OCI-LY1 (cell line): Measurements from ENCODE around the gene GRK5.

ENCODE experiments used
- H2AFZ ChIP-seq: fragments of 200-600 bp; sonication (generic), shearing (Covaris generic); 2 replicates; pipeline ENCODE4 v1.6.0; 2014; ENCODE audit warnings: antibody characterized with exemption, mild to moderate bottlenecking, low read length
- H3F3A ChIP-seq: fragments of 200-600 bp; sonication (generic), shearing (Covaris generic); 2 replicates; pipeline ENCODE4 v1.6.0; 2014; ENCODE audit warnings: mild to moderate bottlenecking, antibody characterized with exemption, low read length, moderate library complexity; ENCODE audit not compliant: insufficient read depth
- H3K27ac ChIP-seq: fragments of 200-600 bp; sonication (generic); 2 replicates; pipeline ENCODE4 v1.5.1; 2014; ENCODE audit warnings: low read length, mixed run types, mild to moderate bottlenecking, low read depth; ENCODE audit not compliant: poor library complexity, severe bottlenecking
- H3K27me3 ChIP-seq: fragments of 200-600 bp; sonication (generic); 2 replicates; pipeline ENCODE4 v1.6.0; 2014; ENCODE audit warnings: antibody characterized with exemption, mild to moderate bottlenecking, low read length, moderate library complexity; ENCODE audit not compliant: insufficient read depth
- H3K36me3 ChIP-seq: fragments of 200-600 bp; sonication (generic); 2 replicates; pipeline ENCODE4 v1.6.1; 2014; ENCODE audit warnings: mild to moderate bottlenecking, antibody characterized with exemption, low read length, moderate library complexity, mixed read lengths; ENCODE audit not compliant: insufficient read depth
- H3K4me1 ChIP-seq: fragments of 200-600 bp; sonication (generic); 2 replicates; pipeline ENCODE4 v1.5.1; 2014; ENCODE audit warnings: mild to moderate bottlenecking, low read length, moderate library complexity; ENCODE audit not compliant: insufficient read depth, severe bottlenecking
- H3K4me2 ChIP-seq: fragments of 200-600 bp; sonication (generic), shearing (Covaris generic); 2 replicates; pipeline ENCODE4 v1.6.1; 2014; ENCODE audit warnings: low read length
- H3K4me3 ChIP-seq: fragments of 200-600 bp; sonication (generic); 2 replicates; pipeline ENCODE4 v1.5.1; 2014; ENCODE audit warnings: low read length, low read depth, mild to moderate bottlenecking, mixed read lengths; ENCODE audit not compliant: poor library complexity, severe bottlenecking
- H3K79me2 ChIP-seq: fragments of 200-600 bp; shearing (Covaris generic); 2 replicates; pipeline ENCODE4 v1.6.1; 2016; ENCODE audit warnings: mixed run types, low read length, mixed read lengths; ENCODE audit not compliant: insufficient read depth
- H3K9ac ChIP-seq: fragments of 200-600 bp; sonication (generic), shearing (Covaris generic); 2 replicates; pipeline ENCODE4 v1.6.1; 2014; ENCODE audit warnings: mild to moderate bottlenecking, low read length, mixed read lengths
- H3K9me2 ChIP-seq: fragments of 200-600 bp; sonication (generic), shearing (Covaris generic); 2 replicates; pipeline ENCODE4 v1.6.1; 2014; ENCODE audit warnings: low read depth, mild to moderate bottlenecking, low read length, mixed read lengths
- H3K9me3 ChIP-seq: fragments of 200-600 bp; shearing (Covaris generic); 2 replicates; pipeline ENCODE4 v1.6.1; 2014; ENCODE audit warnings: low read length, mixed read lengths
- H4K20me1 ChIP-seq: fragments of 200-600 bp; sonication (generic), shearing (Covaris generic); 2 replicates; pipeline ENCODE4 v1.6.0; 2016; ENCODE audit warnings: mild to moderate bottlenecking, low read length; ENCODE audit not compliant: insufficient read depth
- EZH2 ChIP-seq: fragments of 200-600 bp; sonication (generic), shearing (Covaris generic); IDR thresholded peaks from 2 replicates; pipeline ENCODE4 v1.8.0; 2017; ENCODE audit warnings: borderline replicate concordance, mixed run types, mild to moderate bottlenecking, antibody characterized with exemption, low read length, moderate library complexity, mixed read lengths
- TF ChIP-seq, protein P1 (sequence below): fragments of 200-600 bp; sonication (generic), shearing (Covaris generic); IDR thresholded peaks from 2 replicates; pipeline ENCODE4 v1.5.1; 2017; ENCODE audit warnings: mild to moderate bottlenecking, antibody characterized with exemption, low read length, moderate library complexity, mixed read lengths

Gene GRK5

DNA sequence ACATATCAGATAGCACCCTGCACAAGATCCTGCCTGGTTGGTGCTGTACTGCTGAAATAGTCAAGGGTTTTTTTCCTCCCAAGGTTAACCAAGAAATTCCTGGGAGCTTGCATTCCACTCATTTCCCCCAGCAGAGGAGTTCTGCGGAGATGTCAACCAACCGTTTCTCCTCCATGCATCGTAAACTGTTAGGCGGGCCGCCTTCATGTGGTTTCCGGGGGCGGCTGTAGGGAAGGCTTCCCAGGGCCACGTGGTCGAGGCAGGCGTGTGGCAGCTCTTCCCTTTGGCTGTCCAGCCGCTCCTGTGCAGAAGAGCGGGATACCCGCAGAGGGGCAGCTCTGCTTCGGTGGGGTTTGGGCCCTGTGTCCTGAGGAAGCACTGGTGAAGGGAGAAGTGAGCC, 221.4 kb downstream of the GRK5 start:
- Histone ChIP-seq H3K4me3 (no peak overlapping the region), H3K4me2 (no peak overlapping the region), H3K79me2 (no peaks in the 10 kb centered on the region), H3K36me3 (no peaks in the 10 kb centered on the region; the same call in 1 of the 2 replicates), H3K27me3 (peaks cover 9% of the 10 kb centered on the region; the same call in 1 of the 2 replicates), H3K9ac (no peak overlapping the region), H2AFZ (no peak overlapping the region), H3K9me3 (no peaks in the 10 kb centered on the region), H3K4me1 (no peaks in the 10 kb centered on the region), H4K20me1 (no peaks in the 10 kb centered on the region), H3F3A (no peaks in the 10 kb centered on the region), H3K9me2 (no peaks in the 10 kb centered on the region), H3K27ac (no peak overlapping the region)
- TF ChIP-seq, protein P1, sequence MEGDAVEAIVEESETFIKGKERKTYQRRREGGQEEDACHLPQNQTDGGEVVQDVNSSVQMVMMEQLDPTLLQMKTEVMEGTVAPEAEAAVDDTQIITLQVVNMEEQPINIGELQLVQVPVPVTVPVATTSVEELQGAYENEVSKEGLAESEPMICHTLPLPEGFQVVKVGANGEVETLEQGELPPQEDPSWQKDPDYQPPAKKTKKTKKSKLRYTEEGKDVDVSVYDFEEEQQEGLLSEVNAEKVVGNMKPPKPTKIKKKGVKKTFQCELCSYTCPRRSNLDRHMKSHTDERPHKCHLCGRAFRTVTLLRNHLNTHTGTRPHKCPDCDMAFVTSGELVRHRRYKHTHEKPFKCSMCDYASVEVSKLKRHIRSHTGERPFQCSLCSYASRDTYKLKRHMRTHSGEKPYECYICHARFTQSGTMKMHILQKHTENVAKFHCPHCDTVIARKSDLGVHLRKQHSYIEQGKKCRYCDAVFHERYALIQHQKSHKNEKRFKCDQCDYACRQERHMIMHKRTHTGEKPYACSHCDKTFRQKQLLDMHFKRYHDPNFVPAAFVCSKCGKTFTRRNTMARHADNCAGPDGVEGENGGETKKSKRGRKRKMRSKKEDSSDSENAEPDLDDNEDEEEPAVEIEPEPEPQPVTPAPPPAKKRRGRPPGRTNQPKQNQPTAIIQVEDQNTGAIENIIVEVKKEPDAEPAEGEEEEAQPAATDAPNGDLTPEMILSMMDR = no peak
- no peak for TF ChIP-seq EZH2

DNA sequence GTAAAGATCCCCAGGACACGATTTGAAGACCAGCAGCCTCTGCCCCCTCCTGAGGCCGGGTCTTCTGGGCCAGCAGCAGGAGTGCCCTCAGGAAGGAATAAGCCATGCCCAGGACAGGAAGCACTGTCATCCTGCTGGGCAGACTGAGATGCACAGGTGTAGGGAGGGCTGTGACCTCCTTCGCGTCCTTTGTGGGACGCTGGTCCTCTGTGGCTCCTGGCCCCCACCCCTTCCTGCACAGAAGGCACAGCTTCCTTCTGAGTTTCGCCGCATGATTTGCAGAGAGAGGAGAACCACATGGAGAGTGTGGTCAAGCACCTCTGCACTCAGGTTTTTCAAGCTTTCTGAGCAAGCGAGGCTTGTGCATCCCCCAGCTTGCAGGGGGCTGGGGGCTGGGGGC, 222.4 kb downstream of the GRK5 start:
- no peak overlapping the region for H3K4me2 ChIP-seq
- TF ChIP-seq, protein P1 = no peak
- no peak for TF ChIP-seq EZH2
- no peak overlapping the region for H3K27ac ChIP-seq
- H3F3A ChIP-seq = no peaks in the 10 kb centered on the region
- no peak overlapping the region for H2AFZ ChIP-seq
- H3K9me2 ChIP-seq = no peaks in the 10 kb centered on the region
- no peaks in the 10 kb centered on the region for H4K20me1 ChIP-seq
- H3K36me3 ChIP-seq = no peaks in the 10 kb centered on the region; the same call in 1 of the 2 replicates
- no peaks in the 10 kb centered on the region for H3K4me1 ChIP-seq
- peaks cover 6% of the 10 kb centered on the region; the same call in 1 of the 2 replicates for H3K27me3 ChIP-seq
- H3K9ac ChIP-seq = no peak overlapping the region
- no peak overlapping the region for H3K4me3 ChIP-seq
- H3K9me3 ChIP-seq = no peaks in the 10 kb centered on the region
- H3K79me2 ChIP-seq = no peaks in the 10 kb centered on the region

DNA sequence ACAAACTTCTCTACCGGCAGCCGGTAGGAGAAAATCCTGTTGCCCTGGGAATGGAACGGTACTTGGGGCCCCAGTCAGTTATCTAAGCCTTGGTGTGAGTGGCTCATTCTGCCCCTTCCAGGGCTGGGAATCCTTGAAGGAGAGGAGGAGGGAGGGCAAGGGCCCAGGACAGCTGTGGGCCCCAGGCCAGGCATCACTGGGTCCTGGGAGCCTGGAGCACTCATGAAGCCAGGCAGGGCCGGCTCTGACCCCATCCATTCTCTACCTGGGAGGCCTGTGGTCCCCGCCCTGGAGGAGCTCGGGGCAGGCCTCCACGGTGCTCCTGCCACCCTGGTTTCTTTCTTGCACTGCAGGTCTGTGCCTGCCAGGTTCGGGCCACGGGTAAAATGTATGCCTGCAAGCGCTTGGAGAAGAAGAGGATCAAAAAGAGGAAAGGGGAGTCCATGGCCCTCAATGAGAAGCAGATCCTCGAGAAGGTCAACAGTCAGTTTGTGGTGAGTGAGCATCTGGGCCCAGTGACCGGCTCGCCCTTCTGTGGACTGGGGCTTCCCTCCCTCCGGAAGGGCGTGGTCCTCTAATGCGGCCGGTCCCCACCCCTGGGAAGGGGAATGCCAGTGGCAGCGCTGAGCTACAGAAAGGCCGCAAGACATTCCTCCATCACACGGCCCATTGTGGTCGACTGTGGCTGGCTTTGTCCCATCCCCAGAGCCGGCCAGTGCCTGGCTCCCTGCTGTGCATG, 223.8 kb downstream of the GRK5 start:
- no peaks in the 10 kb centered on the region for H3K9me2 ChIP-seq
- H3K4me3 ChIP-seq = no peak overlapping the region
- TF ChIP-seq, protein P1 = no peak
- TF ChIP-seq EZH2 = no peak
- H3K27me3 ChIP-seq = peaks cover 6% of the 10 kb centered on the region; the same call in 1 of the 2 replicates
- H3K79me2 ChIP-seq = no peaks in the 10 kb centered on the region
- no peaks in the 10 kb centered on the region; the same call in 1 of the 2 replicates for H3K36me3 ChIP-seq
- H3K4me1 ChIP-seq = no peaks in the 10 kb centered on the region
- no peak overlapping the region for H3K4me2 ChIP-seq
- H3K9ac ChIP-seq = no peak overlapping the region
- H3F3A ChIP-seq = no peaks in the 10 kb centered on the region
- no peaks in the 10 kb centered on the region for H3K9me3 ChIP-seq
- no peak overlapping the region for H3K27ac ChIP-seq
- no peak overlapping the region for H2AFZ ChIP-seq
- no peaks in the 10 kb centered on the region for H4K20me1 ChIP-seq
